Left ventricle myocardium inferior (tissue), 1 donor: ENCODE data around the gene XRCC5. TPM values are rescaled to one million over a fixed set of nuclear protein-coding genes. Genes with fewer than 3 reads are reported as not detected.

Experiments used
- DNase-seq: peaks from one replicate; pipeline ENCODE4 v3.0.0-alpha.2; 2020
- H3K27ac ChIP-seq: fragments of 200-600 bp; replicated peaks from 2 replicates; pipeline ENCODE4 v1.8.0; 2021
- H3K27me3 ChIP-seq: fragments of 200-600 bp; 2 replicates; pipeline ENCODE4 v1.8.0; 2021; ENCODE audit warnings: low read depth
- H3K36me3 ChIP-seq: fragments of 200-600 bp; 2 replicates; pipeline ENCODE4 v1.8.0; 2021
- H3K4me1 ChIP-seq: fragments of 200-600 bp; 2 replicates; pipeline ENCODE4 v1.8.0; 2021
- H3K4me3 ChIP-seq: fragments of 200-600 bp; 2 replicates; pipeline ENCODE4 v1.8.0; 2021; ENCODE audit warnings: mild to moderate bottlenecking, moderate library complexity
- H3K9me3 ChIP-seq: fragments of 200-600 bp; replicated peaks from 2 replicates; pipeline ENCODE4 v1.8.0; 2021
- CTCF ChIP-seq: fragments of 200-600 bp; IDR thresholded peaks from 2 replicates; pipeline ENCODE4 v1.8.0; 2021; ENCODE audit warnings: antibody characterized with exemption, mild to moderate bottlenecking, borderline replicate concordance
- intact Hi-C: fragments of 100-400 bp; cut with micrococcal nuclease; formaldehyde crosslinking; loops from one replicate; pipeline ENCODE4 v1.11.0; 2022
- total RNA-seq: library from RNA; stranded (reverse); fragmentation: NEBNext Ultra II Directional; extraction: Animal tissue kit (Norgen Biotek cat#: 25700); gene quantifications from one replicate; pipeline ENCODE4 v1.2.1, GENCODE V29; 2021
- donor health status: DM: no; HTN: yes; CAD: no; lungs with severe emphysema.

Gene XRCC5
- total RNA-seq, 1 donor from 2014 or later, result 110 TPM

GRCh38 chr2:216216951-216217903, 108.1 kb downstream of the XRCC5 start:
- Histone ChIP-seq H3K27ac (peak overlapping the region; percentile 64), H3K9me3 (no peaks in the 10 kb centered on the region), H3K4me1 (peaks cover 17% of the 10 kb centered on the region), H3K27me3 (no peaks in the 10 kb centered on the region), H3K36me3 (no peaks in the 10 kb centered on the region), H3K4me3 (no peak overlapping the region)
- no peak for TF ChIP-seq CTCF
- intact Hi-C loops, result no loop called here
- DNase-seq, result no peak

- DNase-seq, result no peak
- Histone ChIP-seq H3K27me3 (no peaks in the 10 kb centered on the region), H3K4me3 (no peak overlapping the region), H3K27ac (peak overlapping the region; percentile 64), H3K4me1 (peaks cover 17% of the 10 kb centered on the region), H3K9me3 (no peaks in the 10 kb centered on the region), H3K36me3 (no peaks in the 10 kb centered on the region)
- intact Hi-C loops, result no loop called here
- no peak for TF ChIP-seq CTCF
Observed at GRCh38 chr2:216217904-216218260, 108.7 kb downstream of the XRCC5 start.

- H3K27me3 ChIP-seq, result no peaks in the 10 kb centered on the region
- H3K4me3 ChIP-seq, result no peak overlapping the region
- no peak overlapping the region for H3K27ac ChIP-seq
- peaks cover 17% of the 10 kb centered on the region for H3K4me1 ChIP-seq
- no peaks in the 10 kb centered on the region for H3K9me3 ChIP-seq
- no peak for DNase-seq
- no peak for TF ChIP-seq CTCF
- intact Hi-C loops, result no loop called here
- no peaks in the 10 kb centered on the region for H3K36me3 ChIP-seq
Observed at GRCh38 chr2:216219861-216220260, 110.7 kb downstream of the XRCC5 start.

- H3K27me3 ChIP-seq, result no peaks in the 10 kb centered on the region
- no peak for DNase-seq
- intact Hi-C loops, result no loop called here
- no peaks in the 10 kb centered on the region for H3K9me3 ChIP-seq
- H3K36me3 ChIP-seq, result no peaks in the 10 kb centered on the region
- H3K27ac ChIP-seq, result no peak overlapping the region
- H3K4me3 ChIP-seq, result no peak overlapping the region
- TF ChIP-seq CTCF, result no peak
- H3K4me1 ChIP-seq, result peaks cover 17% of the 10 kb centered on the region
Observed at GRCh38 chr2:216220976-216221375, 111.8 kb downstream of the XRCC5 start.

GRCh38 chr2:216221811-216222210, 112.7 kb downstream of the XRCC5 start:
- TF ChIP-seq CTCF, result no peak
- Histone ChIP-seq H3K27ac (no peak overlapping the region), H3K9me3 (no peaks in the 10 kb centered on the region), H3K36me3 (no peaks in the 10 kb centered on the region), H3K4me1 (peaks cover 14% of the 10 kb centered on the region), H3K27me3 (no peaks in the 10 kb centered on the region), H3K4me3 (no peak overlapping the region)
- intact Hi-C loops, result no loop called here
- no peak for DNase-seq
